Measurements from ENCODE around the gene DEFB124.
"Not testable (repeated sequence)": the region's sequence is repeated elsewhere in the genome, so short reads cannot be mapped to it uniquely, and the experiment has no call there.

Gene DEFB124

DNA sequence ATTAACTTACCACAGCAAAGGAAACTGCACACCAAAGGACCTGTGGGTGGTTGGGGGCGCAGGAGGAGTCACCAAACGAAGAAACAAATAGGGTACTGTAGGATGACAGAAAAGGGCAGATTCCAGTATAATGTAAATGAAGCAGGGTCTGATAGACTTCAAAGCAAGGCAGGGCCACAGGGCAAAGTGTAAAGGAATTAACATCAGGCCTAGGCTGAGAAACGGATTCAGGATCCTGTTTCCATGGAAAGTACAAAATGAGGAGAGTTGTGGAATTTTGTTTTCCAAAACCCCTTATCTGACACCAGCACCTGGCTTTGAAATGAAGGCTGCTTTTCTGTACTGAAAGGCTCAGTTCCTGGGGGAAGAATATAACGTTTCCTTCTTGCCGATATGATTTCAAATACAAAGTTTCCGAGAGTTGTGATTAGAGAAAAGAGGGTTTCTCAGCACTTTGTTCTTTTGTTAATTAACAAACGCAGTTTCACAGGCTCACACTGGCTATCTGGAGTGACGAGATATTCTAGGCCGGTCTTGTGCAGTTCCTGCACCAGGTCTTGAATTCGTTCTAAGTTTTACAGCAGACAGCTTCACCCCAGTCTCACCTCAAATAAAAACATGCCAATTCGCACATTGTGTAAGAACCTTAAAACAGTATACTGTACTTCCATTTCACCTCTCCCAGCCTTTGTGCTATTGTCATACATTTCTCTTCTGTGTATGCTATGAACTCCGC is 28.7 kb downstream of the DEFB124 start:
- no peak overlapping the region for H3K27ac ChIP-seq (ENCODE audit: low read depth, low read length, poor library complexity, severe bottlenecking)
- no peaks in the 10 kb centered on the region for H3K9me2 ChIP-seq (ENCODE audit: low read depth, low read length)
- H4K20me1 ChIP-seq (ENCODE audit: insufficient read depth, low read length), result no peaks in the 10 kb centered on the region
- no peaks in the 10 kb centered on the region for H3K79me2 ChIP-seq (ENCODE audit: insufficient read depth, low read length)
- no peak overlapping the region for H3K4me2 ChIP-seq (ENCODE audit: low read length)
- H3K9me3 ChIP-seq (ENCODE audit: low read length), result no peaks in the 10 kb centered on the region
- no peaks in the 10 kb centered on the region for H3K36me3 ChIP-seq (ENCODE audit: insufficient read depth, low read length)
- H2AFZ ChIP-seq (ENCODE audit: low read length), result no peak overlapping the region
- H3K4me3 ChIP-seq (ENCODE audit: low read depth, low read length, poor library complexity, severe bottlenecking), result no peak overlapping the region
- H3K4me1 ChIP-seq (ENCODE audit: insufficient read depth, low read length, severe bottlenecking), result no peaks in the 10 kb centered on the region
- H3F3A ChIP-seq (ENCODE audit: insufficient read depth, low read length), result no peaks in the 10 kb centered on the region
- H3K9ac ChIP-seq (ENCODE audit: low read length), result no peak overlapping the region
- TF ChIP-seq EZH2 (IDR thresholded peaks at IDR 0.05; ENCODE audit: borderline replicate concordance, low read length), result no peak
- TF ChIP-seq, protein P1, sequence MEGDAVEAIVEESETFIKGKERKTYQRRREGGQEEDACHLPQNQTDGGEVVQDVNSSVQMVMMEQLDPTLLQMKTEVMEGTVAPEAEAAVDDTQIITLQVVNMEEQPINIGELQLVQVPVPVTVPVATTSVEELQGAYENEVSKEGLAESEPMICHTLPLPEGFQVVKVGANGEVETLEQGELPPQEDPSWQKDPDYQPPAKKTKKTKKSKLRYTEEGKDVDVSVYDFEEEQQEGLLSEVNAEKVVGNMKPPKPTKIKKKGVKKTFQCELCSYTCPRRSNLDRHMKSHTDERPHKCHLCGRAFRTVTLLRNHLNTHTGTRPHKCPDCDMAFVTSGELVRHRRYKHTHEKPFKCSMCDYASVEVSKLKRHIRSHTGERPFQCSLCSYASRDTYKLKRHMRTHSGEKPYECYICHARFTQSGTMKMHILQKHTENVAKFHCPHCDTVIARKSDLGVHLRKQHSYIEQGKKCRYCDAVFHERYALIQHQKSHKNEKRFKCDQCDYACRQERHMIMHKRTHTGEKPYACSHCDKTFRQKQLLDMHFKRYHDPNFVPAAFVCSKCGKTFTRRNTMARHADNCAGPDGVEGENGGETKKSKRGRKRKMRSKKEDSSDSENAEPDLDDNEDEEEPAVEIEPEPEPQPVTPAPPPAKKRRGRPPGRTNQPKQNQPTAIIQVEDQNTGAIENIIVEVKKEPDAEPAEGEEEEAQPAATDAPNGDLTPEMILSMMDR (IDR thresholded peaks at IDR 0.05; ENCODE audit: low read length), result no peak
- H3K27me3 ChIP-seq (ENCODE audit: insufficient read depth, low read length), result peaks cover 4% of the 10 kb centered on the region; the same call in 1 of the 2 replicates

DNA sequence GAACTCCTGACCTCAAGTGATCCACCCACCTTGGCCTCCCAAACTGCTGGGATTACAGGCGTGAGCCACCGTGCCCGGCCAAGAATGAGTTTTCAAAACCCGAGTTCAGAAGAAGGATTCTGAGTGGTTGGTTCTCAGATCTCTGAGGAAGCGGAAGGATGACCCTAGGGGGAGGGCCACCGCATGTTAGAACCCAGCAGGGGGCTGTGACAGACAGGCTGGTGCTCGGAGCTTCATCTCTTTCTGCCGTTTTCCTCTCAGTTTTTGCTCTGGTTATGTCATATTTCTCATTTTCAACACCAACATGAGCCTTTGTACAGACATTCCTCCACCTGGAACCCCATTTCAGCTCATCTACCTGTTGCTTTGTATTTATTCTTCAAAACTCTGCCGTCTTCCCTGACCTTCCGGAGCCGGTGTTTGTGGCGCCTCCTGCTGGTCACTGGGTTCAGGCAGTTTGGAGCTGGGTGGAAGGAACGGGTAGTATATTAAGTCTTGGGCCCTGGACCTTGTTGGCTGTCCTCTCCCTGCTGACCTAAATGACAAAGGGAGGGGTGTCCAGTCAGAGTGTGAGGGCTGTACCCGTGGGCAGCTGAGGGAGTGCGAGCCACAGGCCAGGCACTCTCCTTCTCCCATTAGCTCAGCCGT is 34.8 kb downstream of the DEFB124 start, which contains the start of gene DEFB123:
TSS of gene DEFB123 (plus strand) at position 621 of the 648 bp plus-strand sequence. CDS start 67 bp downstream, outside the sequence.
- no peaks in the 10 kb centered on the region for H3K36me3 ChIP-seq (ENCODE audit: insufficient read depth, low read length)
- no peak within 1 kb of the TSS for H3K9ac ChIP-seq (ENCODE audit: low read length)
- no peak within 1 kb of the TSS for H3K4me2 ChIP-seq (ENCODE audit: low read length)
- no peak for TF ChIP-seq EZH2 (IDR thresholded peaks at IDR 0.05; ENCODE audit: borderline replicate concordance, low read length)
- TF ChIP-seq, protein P1 (IDR thresholded peaks at IDR 0.05; ENCODE audit: low read length), result peak; percentile 56
- H3K4me3 ChIP-seq (ENCODE audit: low read depth, low read length, poor library complexity, severe bottlenecking), result no peak within 1 kb of the TSS
- H3K9me2 ChIP-seq (ENCODE audit: low read depth, low read length), result no peaks in the 10 kb centered on the region
- no peaks in the 10 kb centered on the region for H4K20me1 ChIP-seq (ENCODE audit: insufficient read depth, low read length)
- no peaks in the 10 kb centered on the region for H3K9me3 ChIP-seq (ENCODE audit: low read length)
- H3K4me1 ChIP-seq (ENCODE audit: insufficient read depth, low read length, severe bottlenecking), result no peaks in the 10 kb centered on the region
- H2AFZ ChIP-seq (ENCODE audit: low read length), result no peak within 1 kb of the TSS
- H3K27ac ChIP-seq (ENCODE audit: low read depth, low read length, poor library complexity, severe bottlenecking), result no peak within 1 kb of the TSS
- H3K27me3 ChIP-seq (ENCODE audit: insufficient read depth, low read length), result no peaks in the 10 kb centered on the region; the same call in 1 of the 2 replicates
- H3K79me2 ChIP-seq (ENCODE audit: insufficient read depth, low read length), result no peaks in the 10 kb centered on the region
- H3F3A ChIP-seq (ENCODE audit: insufficient read depth, low read length), result no peaks in the 10 kb centered on the region

DNA sequence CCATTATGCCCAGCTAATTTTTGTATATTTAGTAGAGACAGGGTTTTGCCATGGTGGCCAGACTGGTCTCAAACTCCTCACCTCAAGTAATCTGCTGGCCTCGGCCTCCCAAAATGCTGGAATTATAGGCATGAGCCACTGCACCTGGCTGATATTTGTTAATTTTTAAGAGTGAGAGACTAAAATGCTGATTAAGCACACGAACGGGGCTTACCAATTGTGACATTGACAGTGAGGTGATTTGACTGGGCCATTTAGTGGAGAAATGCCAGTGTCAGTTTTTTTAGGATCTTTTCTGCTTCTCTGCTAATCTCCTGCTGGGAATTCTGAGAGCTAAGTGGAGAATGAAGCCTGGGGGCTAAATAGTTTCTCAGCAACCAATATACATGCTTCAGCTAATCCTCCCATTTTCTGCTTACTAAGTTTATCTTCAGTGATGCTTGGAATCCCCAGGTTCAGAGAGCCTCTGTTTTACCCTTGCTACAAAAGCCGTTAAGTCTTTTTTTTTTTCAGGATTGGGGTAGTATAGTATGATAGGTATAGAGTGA is 44.3 kb downstream of the DEFB124 start:
- H3K4me3 ChIP-seq (ENCODE audit: low read depth, low read length, poor library complexity, severe bottlenecking), result no peak overlapping the region
- no peaks in the 10 kb centered on the region for H3K79me2 ChIP-seq (ENCODE audit: insufficient read depth, low read length)
- no peak overlapping the region for H2AFZ ChIP-seq (ENCODE audit: low read length)
- no peaks in the 10 kb centered on the region for H3F3A ChIP-seq (ENCODE audit: insufficient read depth, low read length)
- H3K9ac ChIP-seq (ENCODE audit: low read length), result no peak overlapping the region
- H3K27ac ChIP-seq (ENCODE audit: low read depth, low read length, poor library complexity, severe bottlenecking), result no peak overlapping the region
- H3K4me2 ChIP-seq (ENCODE audit: low read length), result no peak overlapping the region
- no peaks in the 10 kb centered on the region for H3K36me3 ChIP-seq (ENCODE audit: insufficient read depth, low read length)
- H3K27me3 ChIP-seq (ENCODE audit: insufficient read depth, low read length), result no peaks in the 10 kb centered on the region; the same call in 1 of the 2 replicates
- no peaks in the 10 kb centered on the region for H3K9me3 ChIP-seq (ENCODE audit: low read length)
- H4K20me1 ChIP-seq (ENCODE audit: insufficient read depth, low read length), result no peaks in the 10 kb centered on the region
- no peaks in the 10 kb centered on the region for H3K9me2 ChIP-seq (ENCODE audit: low read depth, low read length)
- TF ChIP-seq EZH2 (IDR thresholded peaks at IDR 0.05; ENCODE audit: borderline replicate concordance, low read length), result no peak
- TF ChIP-seq, protein P1 (IDR thresholded peaks at IDR 0.05; ENCODE audit: low read length), result no peak
- no peaks in the 10 kb centered on the region for H3K4me1 ChIP-seq (ENCODE audit: insufficient read depth, low read length, severe bottlenecking)

DNA sequence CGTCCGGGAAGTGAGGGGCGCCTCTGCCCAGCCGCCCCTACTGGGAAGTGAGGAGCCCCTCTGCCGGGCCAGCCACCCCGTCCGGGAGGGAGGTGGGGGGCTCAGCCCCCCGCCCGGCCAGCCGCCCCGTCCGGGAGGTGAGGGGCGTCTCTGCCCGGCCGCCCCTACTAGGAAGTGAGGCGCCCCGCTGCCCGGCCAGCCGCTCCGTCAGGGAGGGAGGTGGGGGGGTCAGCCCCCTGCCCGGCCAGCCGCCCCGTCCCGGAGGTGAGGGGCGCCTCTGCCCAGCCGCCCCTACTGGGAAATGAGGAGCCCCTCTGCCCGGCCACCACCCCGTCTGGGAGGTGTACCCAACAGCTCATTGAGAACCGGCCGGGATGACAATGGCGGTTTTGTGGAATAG is 47.4 kb downstream of the DEFB124 start:
- not testable (repeated sequence) for H3K27me3 ChIP-seq (ENCODE audit: insufficient read depth, low read length); H3K27ac ChIP-seq (ENCODE audit: low read depth, low read length, poor library complexity, severe bottlenecking); H3K9me3 ChIP-seq (ENCODE audit: low read length)

DNA sequence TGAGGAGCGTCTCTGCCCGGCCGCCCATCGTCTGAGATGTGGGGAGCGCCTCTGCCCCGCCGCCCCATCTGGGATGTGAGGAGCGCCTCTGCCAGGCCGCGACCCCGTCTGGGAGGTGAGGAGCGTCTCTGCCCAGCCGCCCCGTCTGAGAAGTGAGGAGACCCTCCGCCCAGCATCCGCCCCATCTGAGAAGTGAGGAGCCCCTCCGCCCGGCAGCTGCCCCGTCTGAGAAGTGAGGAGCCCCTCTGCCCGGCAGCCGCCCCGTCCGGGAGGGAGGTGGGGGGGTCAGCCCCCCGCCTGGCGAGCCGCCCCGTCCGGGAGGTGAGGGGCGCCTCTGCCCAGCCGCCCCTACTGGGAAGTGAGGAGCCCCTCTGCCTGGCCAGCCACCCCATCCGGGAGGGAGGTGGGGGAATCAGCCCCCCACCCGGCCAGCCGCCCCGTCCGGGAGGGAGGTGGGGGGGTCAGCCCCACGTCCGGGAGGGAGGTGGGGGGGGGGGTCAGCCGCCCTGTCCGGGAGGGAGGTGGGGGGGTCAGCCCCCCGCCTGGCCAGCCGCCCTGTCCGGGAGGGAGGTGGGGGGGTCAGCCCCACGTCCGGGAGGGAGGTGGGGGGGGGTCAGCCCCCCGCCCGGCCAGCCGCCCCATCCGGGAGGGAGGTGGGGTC is 47.9 kb downstream of the DEFB124 start:
- H3K36me3 ChIP-seq (ENCODE audit: insufficient read depth, low read length); H2AFZ ChIP-seq (ENCODE audit: low read length); H3F3A ChIP-seq (ENCODE audit: insufficient read depth, low read length); H3K9me2 ChIP-seq (ENCODE audit: low read depth, low read length); H3K9me3 ChIP-seq (ENCODE audit: low read length); H3K79me2 ChIP-seq (ENCODE audit: insufficient read depth, low read length); H3K4me3 ChIP-seq (ENCODE audit: low read depth, low read length, poor library complexity, severe bottlenecking); H3K27me3 ChIP-seq (ENCODE audit: insufficient read depth, low read length); H4K20me1 ChIP-seq (ENCODE audit: insufficient read depth, low read length); H3K27ac ChIP-seq (ENCODE audit: low read depth, low read length, poor library complexity, severe bottlenecking); H3K4me2 ChIP-seq (ENCODE audit: low read length); H3K4me1 ChIP-seq (ENCODE audit: insufficient read depth, low read length, severe bottlenecking); H3K9ac ChIP-seq (ENCODE audit: low read length): not testable (repeated sequence)

More for the DNA sequence above, 47.4 kb downstream of the DEFB124 start:
- not testable (repeated sequence) for H3K9ac ChIP-seq (ENCODE audit: low read length); H3K4me3 ChIP-seq (ENCODE audit: low read depth, low read length, poor library complexity, severe bottlenecking); H4K20me1 ChIP-seq (ENCODE audit: insufficient read depth, low read length); H3K9me2 ChIP-seq (ENCODE audit: low read depth, low read length); H3K4me2 ChIP-seq (ENCODE audit: low read length); H3K4me1 ChIP-seq (ENCODE audit: insufficient read depth, low read length, severe bottlenecking); H2AFZ ChIP-seq (ENCODE audit: low read length); H3K79me2 ChIP-seq (ENCODE audit: insufficient read depth, low read length); H3K36me3 ChIP-seq (ENCODE audit: insufficient read depth, low read length); H3F3A ChIP-seq (ENCODE audit: insufficient read depth, low read length)

Measured in OCI-LY1 (cell line).